HG03159 (cell line): ENCODE measurements around the gene PHYHD1.
"Not testable (repeated sequence)": the region's sequence is repeated elsewhere in the genome, so short reads cannot be mapped to it uniquely, and the experiment has no call there.

ENCODE experiments used
- ATAC-seq: cut with Tn5 transposase; IDR thresholded peaks from one replicate; pipeline ENCODE4 v1.9.1; 2021; ENCODE audit warnings: mild to moderate bottlenecking, moderate library complexity; ENCODE audit not compliant: unreplicated experiment

PHYHD1 gene

GRCh38 chr9:128919402-128920089 lies 1.2 kb upstream of the PHYHD1 start:
- no peak for ATAC-seq

- no peak for ATAC-seq
Observed at GRCh38 chr9:128921881-128922763, 1.3 kb downstream of the PHYHD1 start.

GRCh38 chr9:128923493-128923883 lies 2.7 kb downstream of the PHYHD1 start:
- no peak for ATAC-seq

- no peak for ATAC-seq
Observed at GRCh38 chr9:128927731-128928411, 7.1 kb downstream of the PHYHD1 start.

- ATAC-seq: no peak
Observed at GRCh38 chr9:128928624-128929023, 7.8 kb downstream of the PHYHD1 start.

GRCh38 chr9:128929560-128929959 lies 8.8 kb downstream of the PHYHD1 start:
- ATAC-seq: no peak

- no peak for ATAC-seq
Observed at GRCh38 chr9:128933731-128934130, 12.9 kb downstream of the PHYHD1 start.

- no peak for ATAC-seq
Observed at GRCh38 chr9:128936171-128936865, 15.5 kb downstream of the PHYHD1 start.

- no peak for ATAC-seq
Observed at GRCh38 chr9:128937310-128938165, 16.8 kb downstream of the PHYHD1 start.

GRCh38 chr9:128940271-128940921 lies 19.6 kb downstream of the PHYHD1 start:
- ATAC-seq: no peak

- no peak for ATAC-seq
Observed at GRCh38 chr9:128940946-128941755, 20.4 kb downstream of the PHYHD1 start.

- ATAC-seq: no peak
Observed at GRCh38 chr9:128943832-128944620, 23.2 kb downstream of the PHYHD1 start.

- not testable (repeated sequence) for ATAC-seq
Observed at GRCh38 chr9:128944966-128945365, 24.2 kb downstream of the PHYHD1 start.

- ATAC-seq: no peak
Observed at GRCh38 chr9:128945798-128946501, 25.2 kb downstream of the PHYHD1 start.

GRCh38 chr9:128946571-128947276 lies 25.9 kb downstream of the PHYHD1 start:
- no peak for ATAC-seq

GRCh38 chr9:128947277-128947526 lies 26.4 kb downstream of the PHYHD1 start:
- no peak for ATAC-seq
